Body of pancreas (tissue), 4 donors: Measurements from ENCODE around the gene GGA1. TPM values are rescaled to one million over a fixed set of nuclear protein-coding genes. Genes with fewer than 3 reads are reported as not detected.

ENCODE experiments used
- ATAC-seq: fragments of 150-250 bp; one replicate; pipeline ENCODE4 v1.9.1; 2016
- DNase-seq, 4 donors: peaks; one replicate each; pipeline ENCODE4 v3.0.0-alpha.2; 2019
- H3K27ac ChIP-seq, 4 donors: fragments of 200-600 bp; sonication (generic); 1 replicate in 3 of 4; 2 replicates in 1 of 4; pipeline versions ENCODE4 v1.5.1 to v1.6.1; 2016 to 2019; ENCODE audit warnings: mild to moderate bottlenecking in 1 of 4, mixed read lengths in 1 of 4, moderate library complexity in 1 of 4
- H3K27me3 ChIP-seq, 2 donors: fragments of 200-600 bp; sonication (generic); one replicate each; pipeline ENCODE4 v1.6.0; 2016; ENCODE audit warnings: mild to moderate bottlenecking in 1 of 2
- H3K36me3 ChIP-seq, 2 donors: fragments of 200-600 bp; sonication (generic); replicated peaks in 1 of 2; 2 replicates each; pipeline ENCODE4 v1.5.1; 2016; ENCODE audit warnings: low read depth in 2 of 2; ENCODE audit not compliant: insufficient read depth in 1 of 2
- H3K4me1 ChIP-seq: fragments of 200-600 bp; sonication (generic); one replicate; pipeline ENCODE4 v1.6.0; 2016
- H3K4me3 ChIP-seq, 2 donors: fragments of 200-600 bp; sonication (generic); 1 replicate in 1 of 2; 2 replicates in 1 of 2; pipeline ENCODE4 v1.5.1; 2016 to 2019
- H3K9me3 ChIP-seq, 3 donors: fragments of 200-600 bp; sonication (generic); 1 replicate in 2 of 3; 2 replicates in 1 of 3; pipeline ENCODE4 v1.5.1; 2016
- CTCF ChIP-seq, 7 experiments: fragments of 450-650 bp in 4 of 7; fragments of 200-600 bp in 3 of 7; sonication (generic) in 3 of 7; IDR thresholded peaks; one replicate each; pipeline ENCODE4 v1.5.1; 2016 to 2019; ENCODE audit warnings: antibody characterized with exemption in 7 of 7
- POLR2A ChIP-seq, 3 donors: fragments of 450-650 bp; IDR thresholded peaks; one replicate each; pipeline ENCODE4 v1.6.1; 2016; ENCODE audit warnings: antibody characterized with exemption in 3 of 3, mild to moderate bottlenecking in 2 of 3
- WGBS, 2 donors: methylation state at CpG; one replicate each; pipeline ENCODE4 v1.1.5; 2017; 5-methylcytosine and 5-hydroxymethylcytosine counted together
- intact Hi-C: fragments of 100-400 bp; cut with DNase I; formaldehyde crosslinking; loops from one replicate; pipeline ENCODE4 v1.15.1; 2023
- total RNA-seq, 2 donors: library from RNA; depleted of rRNA; stranded (reverse); fragments of >200 nt; gene quantifications; one replicate each; pipeline ENCODE4 v1.1.0, GENCODE V29; 2016

The GGA1 gene
- total RNA-seq, 2 donors from 2014 or later, result 38.4 to 42.5 TPM

- Histone ChIP-seq H3K27me3 (no peaks in the 10 kb centered on the region), H3K4me3 (no peak overlapping the region), H3K9me3 (no peaks in the 10 kb centered on the region), H3K36me3 (no peaks in the 10 kb centered on the region), H3K4me1 (peaks cover 6% of the 10 kb centered on the region), H3K27ac (no peak overlapping the region)
- TF ChIP-seq POLR2A (IDR thresholded peaks at IDR 0.05), result no peak
- no peak for TF ChIP-seq CTCF (IDR thresholded peaks at IDR 0.05)
- intact Hi-C loops, result no loop called here
- DNase-seq (no peak), ATAC-seq (no peak)
- 65 to 76% methylated on average over 6 of the region's 6 CpGs for WGBS, 2 donors
Observed at GRCh38 chr22:37669586-37669985, 61.0 kb downstream of the GGA1 start.

- TF ChIP-seq POLR2A (IDR thresholded peaks at IDR 0.05), result no peak
- no peak for TF ChIP-seq CTCF (IDR thresholded peaks at IDR 0.05)
- Histone ChIP-seq H3K27me3 (no peaks in the 10 kb centered on the region), H3K4me3 (no peak overlapping the region), H3K4me1 (peaks cover 32% of the 10 kb centered on the region), H3K36me3 (no peaks in the 10 kb centered on the region), H3K27ac (no peak overlapping the region), H3K9me3 (no peaks in the 10 kb centered on the region)
- ATAC-seq (no peak), DNase-seq (no peak)
- WGBS, 2 donors, result 59 to 67% methylated on average over 14 to 15 of the region's 15 CpGs
- intact Hi-C loops, result no loop called here
Observed at GRCh38 chr22:37672206-37672919, 63.7 kb downstream of the GGA1 start.

- DNase-seq (no peak), ATAC-seq (no peak)
- intact Hi-C loops, result no loop called here
- Histone ChIP-seq H3K27ac (no peak overlapping the region), H3K36me3 (no peaks in the 10 kb centered on the region), H3K27me3 (no peaks in the 10 kb centered on the region), H3K4me1 (peaks cover 33% of the 10 kb centered on the region), H3K9me3 (no peaks in the 10 kb centered on the region), H3K4me3 (no peak overlapping the region)
- TF ChIP-seq POLR2A (IDR thresholded peaks at IDR 0.05), result no peak
- no peak for TF ChIP-seq CTCF (IDR thresholded peaks at IDR 0.05)
- 58 to 82% methylated on average over 3 to 10 of the region's 11 CpGs for WGBS, 2 donors
Observed at GRCh38 chr22:37672920-37673455, 64.4 kb downstream of the GGA1 start.

GRCh38 chr22:37674248-37674647 lies 65.6 kb downstream of the GGA1 start:
- H3K9me3 ChIP-seq, result no peaks in the 10 kb centered on the region
- H3K36me3 ChIP-seq, result no peaks in the 10 kb centered on the region
- ATAC-seq (no peak), DNase-seq (no peak)
- intact Hi-C loops, result no loop called here
- 85 to 92% methylated on average over 12 of the region's 12 CpGs for WGBS, 2 donors
- peaks cover 33% of the 10 kb centered on the region for H3K4me1 ChIP-seq
- H3K27ac ChIP-seq, result peak overlapping the region in 3 of 4 donors; percentile 75 to 88 (median 78)
- TF ChIP-seq CTCF (IDR thresholded peaks at IDR 0.05) (no peak), POLR2A (IDR thresholded peaks at IDR 0.05) (no peak)
- H3K4me3 ChIP-seq, result no peak overlapping the region
- H3K27me3 ChIP-seq, result no peaks in the 10 kb centered on the region
